ENCODE data around the gene PRLR.
"Not testable (repeated sequence)": the region's sequence is repeated elsewhere in the genome, so short reads cannot be mapped to it uniquely, and the experiment has no call there.

Gene PRLR

GRCh38 chr5:35120715-35121114 is 109.6 kb downstream of the PRLR start:
- DNase-seq = no peak

DNA sequence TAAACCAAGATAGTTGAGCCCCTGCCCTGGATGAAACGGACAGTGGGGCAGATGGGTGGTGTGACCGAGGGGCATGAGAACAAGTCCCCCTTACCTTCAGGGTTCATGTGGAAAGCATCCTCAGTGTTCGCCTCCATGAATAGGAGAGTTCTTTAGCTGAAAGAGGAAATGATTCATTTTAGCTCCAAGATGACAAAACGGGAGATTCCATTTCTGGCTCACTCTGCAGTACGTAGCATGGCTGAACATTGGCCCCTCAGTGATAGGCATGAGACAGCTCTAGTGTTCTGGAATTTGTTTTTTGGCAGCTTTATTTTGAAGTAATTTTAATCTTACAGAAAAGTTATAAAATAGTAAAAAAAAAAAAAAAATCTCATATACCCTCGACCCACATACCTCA is 112.3 kb downstream of the PRLR start:
- no peak for DNase-seq

DNA sequence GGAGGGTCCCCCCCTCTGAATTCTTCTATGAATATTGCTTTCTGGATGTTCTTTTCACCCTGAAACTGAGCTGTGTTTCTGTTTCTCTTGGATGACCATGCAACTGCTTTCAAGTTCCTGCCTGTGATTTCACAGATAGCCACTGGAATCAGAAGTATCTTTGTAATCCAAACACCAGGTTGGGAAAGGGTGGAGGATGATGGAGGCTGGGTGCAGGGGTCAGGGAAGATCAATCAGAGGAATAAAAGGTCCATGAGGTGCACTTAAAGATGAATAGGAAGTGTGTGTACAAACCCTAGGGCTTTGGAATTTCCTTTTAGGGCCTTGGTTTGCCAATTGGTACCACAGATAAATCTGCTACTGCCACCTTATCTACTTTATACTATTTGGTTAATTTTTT is 114.4 kb downstream of the PRLR start:
- no peak for DNase-seq

- DNase-seq = no peak
These were observed 115.6 kb downstream of the PRLR start for GRCh38 chr5:35114698-35115097.

DNA sequence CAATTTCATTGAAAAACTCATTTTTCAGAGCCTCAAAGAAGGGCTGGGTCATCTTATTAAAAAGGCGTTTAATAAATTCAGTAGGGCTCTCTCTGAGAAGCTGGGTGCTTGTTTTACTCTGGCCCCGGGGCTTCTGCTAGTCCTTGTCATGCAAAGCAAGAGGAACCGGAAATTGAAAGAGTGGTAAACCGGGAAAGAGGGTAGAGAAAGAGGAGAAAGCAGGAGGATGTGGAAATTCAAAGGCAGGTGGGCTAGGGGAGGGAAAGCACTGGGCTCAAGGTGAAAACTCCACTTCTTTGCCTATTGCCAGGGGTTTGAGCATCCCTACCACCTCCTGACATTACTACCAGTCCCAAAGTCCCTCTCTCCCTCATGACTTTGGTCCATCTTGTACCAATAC is 118.0 kb downstream of the PRLR start:
- DNase-seq = no peak

GRCh38 chr5:35104550-35104949 is 125.7 kb downstream of the PRLR start:
- not testable (repeated sequence) for DNase-seq

DNA sequence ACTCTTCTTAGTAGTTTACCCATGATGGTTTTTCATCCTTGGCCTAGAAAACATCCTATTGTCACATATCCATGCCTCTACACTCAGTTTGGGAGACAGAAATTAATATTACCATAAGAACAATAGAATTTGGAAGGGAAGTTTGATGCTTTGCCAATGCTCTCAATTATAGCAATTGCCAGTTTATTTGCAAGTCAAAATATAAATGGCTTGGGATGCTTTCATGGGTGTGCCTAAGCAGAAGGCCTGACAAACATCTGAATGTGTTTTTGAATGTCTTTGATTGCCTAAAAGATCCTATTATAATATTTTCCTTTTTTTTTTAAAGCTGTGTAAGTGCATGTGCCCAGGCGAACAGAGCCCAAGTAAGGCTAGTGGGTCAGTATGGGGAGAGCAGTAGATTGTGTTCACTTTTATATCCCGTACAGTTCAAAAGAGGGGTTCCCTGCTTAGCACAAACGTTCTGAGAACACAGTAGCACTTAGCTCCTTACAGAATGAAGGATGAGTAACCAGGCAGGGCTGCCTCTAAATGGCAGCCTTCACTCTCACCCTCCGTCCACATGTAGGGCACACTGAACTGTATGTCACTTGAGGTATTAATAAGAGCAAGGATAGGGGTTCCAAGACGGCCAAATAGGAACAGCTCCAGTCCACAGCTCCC is 126.5 kb downstream of the PRLR start:
- no peak for DNase-seq

DNA sequence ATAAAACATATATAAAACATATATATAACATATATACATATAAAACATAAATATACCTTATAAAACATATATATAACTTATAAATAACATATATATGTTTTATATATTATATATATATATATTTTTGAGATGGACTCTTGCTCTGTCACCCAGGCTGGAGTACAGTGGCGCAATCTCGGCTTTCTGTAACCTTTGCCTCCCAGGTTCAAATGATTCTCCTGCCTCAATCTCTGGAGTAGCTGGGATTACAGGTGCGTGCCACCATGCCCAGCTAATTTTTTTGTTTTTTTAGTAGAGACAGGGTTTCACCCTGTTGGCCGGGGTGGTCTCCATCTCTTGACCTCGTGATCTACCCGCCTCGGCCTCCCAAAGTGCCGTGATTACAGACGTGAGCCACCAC is 128.6 kb downstream of the PRLR start:
- not testable (repeated sequence) for DNase-seq

- DNase-seq = no peak
These were observed 129.3 kb downstream of the PRLR start for GRCh38 chr5:35101016-35101415.

- no peak for DNase-seq
These were observed 132.1 kb downstream of the PRLR start for GRCh38 chr5:35098214-35098613.

DNA sequence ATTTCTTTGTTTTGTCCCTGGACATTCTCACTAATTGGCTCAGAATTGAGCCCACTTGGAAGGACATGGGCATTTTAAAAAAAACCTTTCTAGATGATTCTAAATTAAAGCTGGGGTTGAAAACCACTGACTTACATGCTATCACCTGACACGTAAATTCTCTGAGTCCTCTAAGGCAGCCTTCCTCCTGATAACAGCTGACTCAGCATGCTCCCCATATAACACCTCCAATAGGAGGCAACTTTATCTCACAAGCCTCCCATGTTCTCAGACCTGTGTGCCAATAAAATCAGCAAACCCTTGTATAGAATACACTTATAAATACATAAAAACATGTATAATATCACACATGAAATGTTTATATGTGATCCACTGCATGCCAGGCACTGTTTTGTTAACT is 133.4 kb downstream of the PRLR start:
- no peak for DNase-seq

DNA sequence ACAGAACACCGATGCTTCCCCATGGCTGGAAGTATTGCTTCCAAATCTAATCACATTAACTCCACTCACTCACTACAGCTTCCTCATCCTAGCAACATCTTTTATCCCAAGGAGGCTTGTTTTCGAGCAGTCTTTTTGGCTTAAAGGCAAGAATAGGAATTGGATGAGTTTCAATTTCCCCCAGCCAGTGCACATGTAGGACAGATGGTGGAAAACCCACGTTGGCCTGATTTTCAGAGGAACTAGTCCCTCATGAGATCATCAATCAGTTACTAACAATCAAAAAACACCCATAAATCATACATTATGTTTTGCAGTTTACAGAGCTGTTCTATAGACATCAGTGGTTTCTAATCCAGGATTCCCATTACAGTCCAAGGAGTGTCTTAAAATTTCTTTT is 134.1 kb downstream of the PRLR start:
- DNase-seq = no peak

- DNase-seq = no peak
These were observed 134.9 kb downstream of the PRLR start for GRCh38 chr5:35095366-35095765.

- DNase-seq = no peak
These were observed 135.3 kb downstream of the PRLR start for GRCh38 chr5:35094948-35095347.

DNA sequence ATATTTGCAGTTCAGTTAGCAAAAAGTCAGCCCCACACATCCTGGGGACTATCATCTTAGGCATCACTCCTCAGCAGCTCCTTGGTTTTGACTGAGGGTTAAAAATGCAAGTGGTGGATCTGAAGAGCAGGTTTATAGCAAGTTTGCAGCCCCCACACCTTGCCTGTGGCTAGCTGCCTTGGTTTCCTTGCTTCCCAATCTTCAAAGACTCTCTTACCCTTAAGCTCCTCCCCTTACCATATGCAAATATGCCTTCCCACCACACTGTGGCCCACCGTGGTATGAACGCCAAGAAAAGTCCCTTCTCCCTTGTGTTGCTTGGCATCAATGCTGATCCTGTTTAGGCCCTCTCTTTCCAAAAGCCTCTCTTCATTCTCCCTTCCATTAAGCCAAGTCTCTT is 137.6 kb downstream of the PRLR start:
- no peak for DNase-seq

DNA sequence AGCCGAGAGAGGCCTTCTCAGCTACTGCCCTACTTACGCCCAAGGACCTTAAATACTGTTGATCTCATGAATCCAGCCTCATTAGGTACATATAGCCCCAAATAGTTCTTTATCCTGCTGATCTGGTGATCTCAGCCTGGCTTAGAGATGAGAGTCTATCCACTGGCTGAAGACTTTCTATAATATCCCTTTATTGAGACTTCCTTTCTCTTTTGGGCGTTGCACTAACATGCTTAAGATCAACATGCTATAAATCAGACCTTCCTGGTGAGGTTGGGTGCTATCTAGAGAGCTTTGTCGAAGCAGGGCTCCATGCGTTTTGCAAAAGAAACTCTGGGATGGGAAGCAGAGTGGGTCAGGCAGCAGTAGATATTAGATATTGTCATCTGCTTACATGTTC is 138.6 kb downstream of the PRLR start:
- DNase-seq = no peak

DNA sequence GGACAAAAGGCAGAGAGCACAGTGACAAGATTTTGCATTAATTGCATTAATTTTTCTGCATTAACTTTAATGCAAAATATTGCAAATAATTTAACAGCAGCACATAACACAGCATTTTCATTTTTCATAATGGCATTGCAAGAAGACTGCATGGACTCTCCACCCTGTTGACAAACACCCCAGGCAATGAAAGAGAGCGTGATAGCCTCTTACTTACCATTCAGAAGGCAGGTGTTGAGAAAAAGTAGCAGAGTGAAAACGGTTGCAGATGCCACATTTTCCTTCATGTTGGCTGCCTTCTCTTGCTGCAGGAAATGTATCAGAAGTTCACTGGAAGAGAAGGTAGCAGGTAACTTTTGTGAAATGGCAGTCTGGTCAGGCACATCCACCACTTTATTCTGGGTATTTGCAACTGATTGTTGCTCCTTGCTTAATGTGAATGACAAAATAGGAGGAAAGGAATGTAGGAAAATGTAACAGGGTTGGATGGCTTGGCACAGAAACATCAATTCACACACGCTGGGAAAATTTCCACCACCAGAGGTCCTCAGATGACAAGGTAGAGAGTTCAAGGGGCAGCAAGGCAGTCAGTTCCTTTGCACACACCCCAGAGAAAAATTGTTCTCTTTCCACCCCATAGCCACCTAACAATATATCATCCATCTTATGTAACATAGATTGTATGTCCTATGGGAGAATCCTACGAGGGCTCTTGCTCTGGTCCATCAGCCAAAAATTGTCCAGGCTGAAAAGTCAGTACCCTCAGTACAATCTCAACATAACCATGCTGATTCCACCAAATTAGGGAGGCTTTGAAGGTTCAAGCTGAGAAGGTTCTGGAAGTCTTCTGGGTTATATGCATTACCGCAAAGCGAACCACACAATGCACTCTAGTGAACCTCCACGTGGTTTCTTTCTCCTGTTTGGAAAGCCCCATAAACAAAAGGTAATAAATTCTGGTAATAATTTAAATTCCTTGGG is 140.7 kb downstream of the PRLR start:
- peak; percentile 43 to 51 for DNase-seq

GRCh38 chr5:35087991-35088390 is 142.3 kb downstream of the PRLR start:
- no peak for DNase-seq

GRCh38 chr5:35083150-35083549 is 147.1 kb downstream of the PRLR start:
- DNase-seq = no peak

- no peak for DNase-seq
These were observed 147.8 kb downstream of the PRLR start for GRCh38 chr5:35082530-35082929.

GRCh38 chr5:35081134-35081533 is 149.2 kb downstream of the PRLR start:
- no peak for DNase-seq

DNA sequence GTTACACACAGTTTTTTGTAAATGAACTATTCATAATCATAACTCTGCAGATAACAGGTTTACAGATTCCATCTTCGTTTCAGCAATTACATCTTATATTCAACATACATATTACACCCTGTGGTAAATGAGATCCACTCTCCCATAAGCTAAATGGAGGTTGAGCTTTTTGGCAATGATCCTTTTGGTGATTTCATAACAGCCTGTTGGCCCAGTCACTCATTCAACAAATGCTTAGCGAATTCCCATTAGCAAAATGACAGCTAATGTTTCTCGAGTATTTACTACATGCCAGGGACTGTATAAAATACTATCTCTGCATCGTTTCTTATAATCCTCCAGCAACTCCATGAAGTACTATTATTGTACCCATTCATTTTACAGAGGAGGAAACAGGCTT is 157.1 kb downstream of the PRLR start:
- no peak for DNase-seq

DNA sequence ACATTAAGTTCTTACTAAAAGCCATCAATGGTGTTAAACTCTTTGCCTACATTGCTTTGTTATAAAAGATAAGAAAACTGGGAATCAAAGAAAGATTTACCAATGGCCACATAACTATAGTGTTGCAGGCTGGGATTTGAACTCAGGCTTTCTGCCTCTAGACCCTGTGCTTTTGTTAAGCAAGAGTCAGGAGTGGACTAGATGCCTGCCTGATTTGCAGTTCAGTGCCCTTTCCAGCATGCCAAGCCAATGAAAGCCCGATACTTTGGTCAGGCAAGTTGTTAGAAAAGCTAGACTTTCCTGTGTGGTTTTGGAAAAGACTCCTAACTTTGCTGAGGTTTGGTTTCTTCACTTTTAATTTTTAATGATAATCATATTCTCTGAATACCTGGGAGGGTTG is 161.1 kb downstream of the PRLR start:
- DNase-seq = no peak

GRCh38 chr5:35067985-35068384 is 162.3 kb downstream of the PRLR start:
- DNase-seq = no peak
